ENCODE measurements around the gene LSM4. TPM values are rescaled to one million over a fixed set of nuclear protein-coding genes. Genes with fewer than 3 reads are reported as not detected.
A peak's percentile ranks its signal among the peaks of the same experiment; 100 is the strongest.

The LSM4 gene
- total and polyA plus RNA-seq, 10 of the 15 experiments (the other 5 are each of a cell fraction or from before 2014, with no cell fraction given), result 12.6 to 652 (median 217) TPM

- TF ChIP-seq BCL3 (IDR thresholded peaks at IDR 0.05; ENCODE audit: borderline replicate concordance, insufficient read depth, low read depth, low read length, poor library complexity, severe bottlenecking) (peak; percentile 99), NR2F1 (conservative IDR thresholded peaks at IDR 0.05) (peak; percentile 76), CREB1 (IDR thresholded peaks at IDR 0.05; ENCODE audit: low read depth) (peak; percentile 76), BCLAF1 (IDR thresholded peaks at IDR 0.05) (no peak), RCOR1 (conservative IDR thresholded peaks at IDR 0.05; ENCODE audit: low read depth, low read length) (no peak), ZBED1 (IDR thresholded peaks at IDR 0.05; ENCODE audit: borderline replicate concordance) (0 out of 2 replicates have a peak, but pooled peaks have one; percentile 81), SRF (IDR thresholded peaks at IDR 0.05; ENCODE audit: low read depth in 2 of 2, low read length in 2 of 2) (0 out of 4 replicates have a peak, but pooled peaks of 1 of the 2 experiments have one; percentile 6), RB1 (IDR thresholded peaks at IDR 0.05; ENCODE audit: borderline replicate concordance) (no peak), NR2C1 (IDR thresholded peaks at IDR 0.05) (no peak), ZNF24 (IDR thresholded peaks at IDR 0.05) (peak; percentile 100), STAT3 (IDR thresholded peaks at IDR 0.05; ENCODE audit: low read depth, low read length) (no peak), ASH2L (IDR thresholded peaks at IDR 0.05; ENCODE audit: borderline replicate concordance, low read depth) (no peak), NFXL1 (IDR thresholded peaks at IDR 0.05; ENCODE audit: borderline replicate concordance) (no peak), HCFC1 (IDR thresholded peaks at IDR 0.05; ENCODE audit: low read length) (no peak), ZNF207 (IDR thresholded peaks at IDR 0.05; ENCODE audit: borderline replicate concordance) (no peak), DPF2 (IDR thresholded peaks at IDR 0.05) (peak; percentile 99), ELK1 (IDR thresholded peaks at IDR 0.05; ENCODE audit: low read depth, low read length) (0 out of 2 replicates have a peak, but pooled peaks have one; percentile 24), LARP7 (IDR thresholded peaks at IDR 0.05) (peak; percentile 48; the same call in 1 of the 2 replicates), IKZF2 (IDR thresholded peaks at IDR 0.05) (peak; percentile 84 to 93)
- TF ChIP-seq, protein P1, sequence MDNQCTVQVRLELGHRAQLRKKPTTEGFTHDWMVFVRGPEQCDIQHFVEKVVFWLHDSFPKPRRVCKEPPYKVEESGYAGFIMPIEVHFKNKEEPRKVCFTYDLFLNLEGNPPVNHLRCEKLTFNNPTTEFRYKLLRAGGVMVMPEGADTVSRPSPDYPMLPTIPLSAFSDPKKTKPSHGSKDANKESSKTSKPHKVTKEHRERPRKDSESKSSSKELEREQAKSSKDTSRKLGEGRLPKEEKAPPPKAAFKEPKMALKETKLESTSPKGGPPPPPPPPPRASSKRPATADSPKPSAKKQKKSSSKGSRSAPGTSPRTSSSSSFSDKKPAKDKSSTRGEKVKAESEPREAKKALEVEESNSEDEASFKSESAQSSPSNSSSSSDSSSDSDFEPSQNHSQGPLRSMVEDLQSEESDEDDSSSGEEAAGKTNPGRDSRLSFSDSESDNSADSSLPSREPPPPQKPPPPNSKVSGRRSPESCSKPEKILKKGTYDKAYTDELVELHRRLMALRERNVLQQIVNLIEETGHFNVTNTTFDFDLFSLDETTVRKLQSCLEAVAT (IDR thresholded peaks at IDR 0.05), result peak; percentile 69; the same call in 1 of the 2 replicates
- TF ChIP-seq, protein P2, sequence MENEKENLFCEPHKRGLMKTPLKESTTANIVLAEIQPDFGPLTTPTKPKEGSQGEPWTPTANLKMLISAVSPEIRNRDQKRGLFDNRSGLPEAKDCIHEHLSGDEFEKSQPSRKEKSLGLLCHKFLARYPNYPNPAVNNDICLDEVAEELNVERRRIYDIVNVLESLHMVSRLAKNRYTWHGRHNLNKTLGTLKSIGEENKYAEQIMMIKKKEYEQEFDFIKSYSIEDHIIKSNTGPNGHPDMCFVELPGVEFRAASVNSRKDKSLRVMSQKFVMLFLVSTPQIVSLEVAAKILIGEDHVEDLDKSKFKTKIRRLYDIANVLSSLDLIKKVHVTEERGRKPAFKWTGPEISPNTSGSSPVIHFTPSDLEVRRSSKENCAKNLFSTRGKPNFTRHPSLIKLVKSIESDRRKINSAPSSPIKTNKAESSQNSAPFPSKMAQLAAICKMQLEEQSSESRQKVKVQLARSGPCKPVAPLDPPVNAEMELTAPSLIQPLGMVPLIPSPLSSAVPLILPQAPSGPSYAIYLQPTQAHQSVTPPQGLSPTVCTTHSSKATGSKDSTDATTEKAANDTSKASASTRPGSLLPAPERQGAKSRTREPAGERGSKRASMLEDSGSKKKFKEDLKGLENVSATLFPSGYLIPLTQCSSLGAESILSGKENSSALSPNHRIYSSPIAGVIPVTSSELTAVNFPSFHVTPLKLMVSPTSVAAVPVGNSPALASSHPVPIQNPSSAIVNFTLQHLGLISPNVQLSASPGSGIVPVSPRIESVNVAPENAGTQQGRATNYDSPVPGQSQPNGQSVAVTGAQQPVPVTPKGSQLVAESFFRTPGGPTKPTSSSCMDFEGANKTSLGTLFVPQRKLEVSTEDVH (IDR thresholded peaks at IDR 0.05; ENCODE audit: low read depth, partially characterized antibody), result no peak
These were observed 32.4 kb downstream of the LSM4 start (continued) for GRCh38 chr19:18290302-18291018.
